Astrocyte (in vitro differentiated cells and primary cell): ENCODE data around the gene ACER1.

Source experiments
- EZH2 ChIP-seq: IDR thresholded peaks from 2 replicates; pipeline ENCODE4 v1.6.1; 2012; ENCODE audit warnings: mild to moderate bottlenecking, low read length, inconsistent platforms; ENCODE audit not compliant: insufficient read depth
- TF ChIP-seq, protein P1 (sequence below): IDR thresholded peaks from 2 replicates; pipeline ENCODE4 v1.5.1; 2011; ENCODE audit warnings: low read depth, mild to moderate bottlenecking, inconsistent platforms, low read length, moderate library complexity; ENCODE audit not compliant: insufficient read depth

DNA sequence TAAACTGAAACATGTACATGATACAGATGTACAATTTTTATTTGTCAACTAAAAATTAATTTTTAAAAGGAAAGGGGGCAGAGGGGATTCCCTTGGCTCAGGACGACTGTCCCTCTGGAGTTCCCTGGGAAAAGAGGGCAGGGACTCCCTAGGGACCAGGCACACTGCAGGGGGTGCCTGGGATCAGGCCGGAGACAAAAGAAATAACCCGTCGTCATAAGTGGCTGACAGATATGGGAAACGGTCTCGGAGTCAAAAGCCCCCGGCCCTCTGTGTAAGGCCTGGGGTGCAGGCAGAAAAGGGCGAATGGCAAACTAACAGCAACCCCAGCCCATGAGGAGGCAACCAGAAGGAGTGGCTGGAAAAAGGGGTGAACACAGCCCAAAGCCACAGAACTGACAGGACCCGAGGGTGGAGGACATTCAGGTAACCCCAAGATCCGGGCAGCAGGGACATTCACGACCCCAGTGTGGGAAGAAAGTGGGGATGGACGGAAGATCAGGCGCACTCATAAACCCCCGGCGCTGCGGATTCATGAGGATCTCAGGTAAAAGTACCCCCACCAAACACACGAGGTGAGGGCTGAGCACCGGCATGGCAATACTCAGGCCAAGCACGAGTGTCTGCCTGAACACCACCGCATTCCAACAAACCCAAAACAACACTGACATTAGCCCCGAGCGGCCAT lies 60.4 kb downstream of the ACER1 start:
- no peak for TF ChIP-seq EZH2
- TF ChIP-seq, protein P1, sequence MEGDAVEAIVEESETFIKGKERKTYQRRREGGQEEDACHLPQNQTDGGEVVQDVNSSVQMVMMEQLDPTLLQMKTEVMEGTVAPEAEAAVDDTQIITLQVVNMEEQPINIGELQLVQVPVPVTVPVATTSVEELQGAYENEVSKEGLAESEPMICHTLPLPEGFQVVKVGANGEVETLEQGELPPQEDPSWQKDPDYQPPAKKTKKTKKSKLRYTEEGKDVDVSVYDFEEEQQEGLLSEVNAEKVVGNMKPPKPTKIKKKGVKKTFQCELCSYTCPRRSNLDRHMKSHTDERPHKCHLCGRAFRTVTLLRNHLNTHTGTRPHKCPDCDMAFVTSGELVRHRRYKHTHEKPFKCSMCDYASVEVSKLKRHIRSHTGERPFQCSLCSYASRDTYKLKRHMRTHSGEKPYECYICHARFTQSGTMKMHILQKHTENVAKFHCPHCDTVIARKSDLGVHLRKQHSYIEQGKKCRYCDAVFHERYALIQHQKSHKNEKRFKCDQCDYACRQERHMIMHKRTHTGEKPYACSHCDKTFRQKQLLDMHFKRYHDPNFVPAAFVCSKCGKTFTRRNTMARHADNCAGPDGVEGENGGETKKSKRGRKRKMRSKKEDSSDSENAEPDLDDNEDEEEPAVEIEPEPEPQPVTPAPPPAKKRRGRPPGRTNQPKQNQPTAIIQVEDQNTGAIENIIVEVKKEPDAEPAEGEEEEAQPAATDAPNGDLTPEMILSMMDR, result no peak
